Erythroblast (primary cell): ENCODE measurements around the gene ELOVL2.

Source experiments
- GATA1 ChIP-seq: IDR thresholded peaks from 2 replicates; pipeline ENCODE4 v1.6.1; 2011; ENCODE audit warnings: low read depth, mild to moderate bottlenecking, control low read depth, low read length, moderate library complexity
- POLR2A ChIP-seq: IDR thresholded peaks from 2 replicates; pipeline ENCODE4 v1.6.1; 2011; ENCODE audit warnings: mild to moderate bottlenecking, low read length

DNA sequence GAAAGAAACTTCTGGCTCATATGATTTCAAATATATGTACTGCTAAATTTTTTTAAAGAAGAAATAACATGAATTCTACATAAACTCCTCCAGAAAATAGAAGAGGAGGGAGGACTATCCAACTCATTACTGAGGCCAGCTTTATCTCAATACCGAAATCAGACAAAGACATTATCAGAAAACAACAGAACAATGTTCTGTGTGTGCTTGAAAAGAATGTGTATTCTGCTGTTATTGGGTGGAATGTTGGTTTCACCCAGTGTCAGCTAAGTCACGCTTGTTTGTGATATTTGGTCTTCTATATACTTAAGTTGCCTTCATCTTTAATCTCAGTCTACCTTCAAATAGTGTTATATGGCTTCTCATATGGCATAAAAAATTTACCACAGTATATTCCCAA lies 18.6 kb upstream of the ELOVL2 start:
- TF ChIP-seq POLR2A (no peak), GATA1 (no peak)
